Caco-2 (cell line): ENCODE measurements around the gene WNT16. TPM values are rescaled to one million over a fixed set of nuclear protein-coding genes. Genes with fewer than 3 reads are reported as not detected.

Source experiments
- BruUV-seq: library from RNA; stranded (reverse); fragments of 400-500 nt; replicated peaks from 2 replicates; lab custom pipeline; 2021; lab: Mats Ljungman, UMichigan
- CTCF ChIA-PET: fragments of 300-600 bp; sonication (Branson Sonifier 250); formaldehyde crosslinking; loops from one replicate; lab custom pipeline; 2022; ENCODE audit warnings: antibody characterized with exemption; lab: Charles Lee
- POLR2A ChIA-PET: fragments of 300-600 bp; sonication (Branson Sonifier 250); formaldehyde crosslinking; loops from one replicate; lab custom pipeline; 2022; ENCODE audit warnings: antibody characterized with exemption; lab: Charles Lee
- DNase-seq, 2 experiments: peaks; one replicate each; pipeline versions ENCODE4 v3.0.0 to v3.0.0-alpha.2; 2020 to 2022
- H3K27me3 ChIP-seq: replicated peaks from 2 replicates; pipeline ENCODE4 v1.6.0; 2011; ENCODE audit warnings: low read length; ENCODE audit not compliant: control insufficient read depth, insufficient read depth
- H3K36me3 ChIP-seq: 2 replicates; pipeline ENCODE4 v1.5.1; 2011; ENCODE audit warnings: low read length; ENCODE audit not compliant: control insufficient read depth, insufficient read depth
- H3K4me1 ChIP-seq: fragments of 250-450 bp; sonication (Bioruptor Pico); 2 replicates; pipeline ENCODE4 v1.5.1; 2020; ENCODE audit warnings: mild to moderate bottlenecking
- H3K4me3 ChIP-seq: 2 replicates; pipeline ENCODE4 v1.5.1; 2011; ENCODE audit warnings: low read depth, mild to moderate bottlenecking, control low read depth, low read length
- H3K9me3 ChIP-seq: fragments of 250-450 bp; sonication (Bioruptor Pico); 2 replicates; pipeline ENCODE4 v1.5.1; 2020; ENCODE audit warnings: mild to moderate bottlenecking, moderate library complexity
- H3K27ac Mint-ChIP-seq: one replicate; pipeline ENCODE4 v1.8.0; 2022; ENCODE audit warnings: mixed read lengths; ENCODE audit not compliant: unreplicated experiment
- H3K27me3 Mint-ChIP-seq: one replicate; pipeline ENCODE4 v1.8.0; 2022; ENCODE audit warnings: mixed read lengths; ENCODE audit not compliant: insufficient read depth, unreplicated experiment
- H3K36me3 Mint-ChIP-seq: one replicate; pipeline ENCODE4 v1.8.0; 2022; ENCODE audit warnings: mild to moderate bottlenecking, mixed read lengths; ENCODE audit not compliant: insufficient read depth, unreplicated experiment
- H3K4me1 Mint-ChIP-seq: one replicate; pipeline ENCODE4 v1.8.0; 2022; ENCODE audit warnings: low read depth, mixed read lengths; ENCODE audit not compliant: unreplicated experiment
- H3K4me3 Mint-ChIP-seq: one replicate; pipeline ENCODE4 v1.8.0; 2022; ENCODE audit warnings: mild to moderate bottlenecking, moderate library complexity, mixed read lengths; ENCODE audit not compliant: unreplicated experiment
- H3K9me3 Mint-ChIP-seq: one replicate; pipeline ENCODE4 v1.8.0; 2022; ENCODE audit warnings: mixed read lengths; ENCODE audit not compliant: unreplicated experiment
- intact Hi-C: fragments of 100-400 bp; cut with micrococcal nuclease; formaldehyde crosslinking; loops from one replicate; pipeline ENCODE4 v1.10.0; 2022; ENCODE audit not compliant: unreplicated experiment
- total RNA-seq: library from RNA; stranded (reverse); gene quantifications from 2 replicates; pipeline ENCODE4 v1.2.3, GENCODE V29; 2022
- TF ChIP-seq, protein P1 (sequence below), 2 experiments: fragments of 200-600 bp in 1 of 2; IDR thresholded peaks; 1 replicate in 1 of 2; 2 replicates in 1 of 2; pipeline versions ENCODE4 v1.5.1 to v1.8.0; 2011 to 2022; ENCODE audit warnings: antibody characterized with exemption in 1 of 2, control low read depth in 1 of 2, inconsistent platforms in 1 of 2, low read depth in 1 of 2, low read length in 1 of 2, mild to moderate bottlenecking in 1 of 2, moderate library complexity in 1 of 2; ENCODE audit not compliant: insufficient read depth in 1 of 2, severe bottlenecking in 1 of 2, unreplicated experiment in 1 of 2

WNT16 gene
- total RNA-seq, 1 experiment from 2014 or later: not detected

DNA sequence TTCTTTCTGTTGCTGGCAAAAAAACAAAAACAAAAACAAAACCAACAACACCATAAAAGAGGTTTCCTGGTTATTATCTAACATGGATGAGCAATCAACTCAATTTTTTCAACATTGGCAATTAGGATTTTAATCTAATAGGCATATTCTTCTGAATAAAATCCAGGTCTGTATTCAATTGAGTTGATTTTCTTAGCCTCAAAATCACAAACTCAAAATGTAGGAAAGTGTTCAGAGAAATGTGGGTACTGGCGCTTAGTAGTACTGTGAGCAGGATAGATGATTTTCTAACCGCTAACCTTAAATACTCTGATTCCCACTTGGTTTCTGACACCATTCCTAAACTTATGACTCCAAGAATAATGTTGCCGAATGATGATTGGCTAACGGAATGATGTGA, 5.6 kb downstream of the WNT16 start:
- Histone ChIP-seq H3K9me3 (no peaks in the 10 kb centered on the region), H3K27me3 (peaks cover 3% of the 10 kb centered on the region; the same call in 1 of the 2 replicates), H3K36me3 (no peaks in the 10 kb centered on the region), H3K4me1 (0 out of 2 replicates have a peak, but pooled peaks cover 5% of the 10 kb centered on the region), H3K4me3 (no peak overlapping the region)
- Mint-ChIP-seq H3K4me1 (peaks cover 5% of the 10 kb centered on the region), H3K27ac (no peak overlapping the region), H3K9me3 (no peaks in the 10 kb centered on the region), H3K27me3 (peaks cover 13% of the 10 kb centered on the region), H3K4me3 (no peak overlapping the region), H3K36me3 (no peaks in the 10 kb centered on the region)
- TF ChIP-seq, protein P1, sequence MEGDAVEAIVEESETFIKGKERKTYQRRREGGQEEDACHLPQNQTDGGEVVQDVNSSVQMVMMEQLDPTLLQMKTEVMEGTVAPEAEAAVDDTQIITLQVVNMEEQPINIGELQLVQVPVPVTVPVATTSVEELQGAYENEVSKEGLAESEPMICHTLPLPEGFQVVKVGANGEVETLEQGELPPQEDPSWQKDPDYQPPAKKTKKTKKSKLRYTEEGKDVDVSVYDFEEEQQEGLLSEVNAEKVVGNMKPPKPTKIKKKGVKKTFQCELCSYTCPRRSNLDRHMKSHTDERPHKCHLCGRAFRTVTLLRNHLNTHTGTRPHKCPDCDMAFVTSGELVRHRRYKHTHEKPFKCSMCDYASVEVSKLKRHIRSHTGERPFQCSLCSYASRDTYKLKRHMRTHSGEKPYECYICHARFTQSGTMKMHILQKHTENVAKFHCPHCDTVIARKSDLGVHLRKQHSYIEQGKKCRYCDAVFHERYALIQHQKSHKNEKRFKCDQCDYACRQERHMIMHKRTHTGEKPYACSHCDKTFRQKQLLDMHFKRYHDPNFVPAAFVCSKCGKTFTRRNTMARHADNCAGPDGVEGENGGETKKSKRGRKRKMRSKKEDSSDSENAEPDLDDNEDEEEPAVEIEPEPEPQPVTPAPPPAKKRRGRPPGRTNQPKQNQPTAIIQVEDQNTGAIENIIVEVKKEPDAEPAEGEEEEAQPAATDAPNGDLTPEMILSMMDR (IDR thresholded peaks at IDR 0.05; ENCODE audit: insufficient read depth in 1 of 2, low read depth in 1 of 2, low read length in 1 of 2, severe bottlenecking in 1 of 2, unreplicated experiment in 1 of 2): no peak
- CTCF ChIA-PET: no interaction called here
- intact Hi-C loops: no loop called here
- BruUV-seq: no TSS peak
- POLR2A ChIA-PET: no interaction called here
- DNase-seq: no peak

DNA sequence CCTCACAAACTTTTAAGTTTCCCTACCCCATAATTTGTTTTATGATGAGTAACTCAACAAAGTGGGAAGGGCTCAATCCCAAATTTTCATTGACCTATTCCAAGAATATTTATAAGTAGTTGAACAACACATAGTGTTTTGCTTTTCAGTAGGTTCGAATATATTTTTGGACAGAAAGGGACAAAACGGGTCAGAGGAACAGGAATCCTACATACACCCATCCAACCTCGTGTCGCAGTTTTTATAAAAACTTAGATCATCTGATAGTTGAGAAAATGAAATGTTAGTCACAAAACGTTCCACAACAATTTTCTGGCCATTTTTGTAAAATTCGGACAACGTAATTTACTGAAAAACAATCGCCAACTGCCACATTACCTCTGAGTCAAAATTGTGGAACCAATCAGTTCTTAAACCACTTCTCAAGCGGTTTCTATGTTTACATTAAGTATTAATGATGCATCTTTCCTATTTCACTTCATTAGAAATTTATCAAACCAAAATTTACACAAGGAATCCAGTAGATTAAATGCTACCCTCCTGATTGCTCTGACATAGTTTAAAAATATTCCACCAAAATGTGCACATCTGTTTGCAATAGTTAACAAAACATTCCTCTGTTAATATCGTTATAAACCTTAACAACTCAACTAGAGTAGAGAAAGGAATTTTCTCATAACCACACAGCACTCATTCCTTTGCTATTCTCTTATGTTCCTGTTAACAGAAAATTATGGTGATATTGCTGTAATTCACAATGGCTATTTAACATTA, 6.3 kb downstream of the WNT16 start:
- H3K9me3 Mint-ChIP-seq: no peaks in the 10 kb centered on the region
- H3K9me3 ChIP-seq: no peaks in the 10 kb centered on the region
- H3K36me3 ChIP-seq: no peaks in the 10 kb centered on the region
- H3K36me3 Mint-ChIP-seq: no peaks in the 10 kb centered on the region
- TF ChIP-seq, protein P1 (IDR thresholded peaks at IDR 0.05; ENCODE audit: insufficient read depth in 1 of 2, low read depth in 1 of 2, low read length in 1 of 2, severe bottlenecking in 1 of 2, unreplicated experiment in 1 of 2): no peak
- H3K4me1 Mint-ChIP-seq: peaks cover 5% of the 10 kb centered on the region
- no peak overlapping the region for H3K4me3 Mint-ChIP-seq
- ChIA-PET POLR2A (no interaction called here), CTCF (no interaction called here)
- BruUV-seq: no TSS peak
- H3K27me3 Mint-ChIP-seq: peaks cover 12% of the 10 kb centered on the region
- intact Hi-C loops: no loop called here
- DNase-seq: no peak
- no peaks in the 10 kb centered on the region; the same call in 1 of the 2 replicates for H3K27me3 ChIP-seq
- H3K27ac Mint-ChIP-seq: no peak overlapping the region
- no peak overlapping the region for H3K4me3 ChIP-seq
- 0 out of 2 replicates have a peak, but pooled peaks cover 2% of the 10 kb centered on the region for H3K4me1 ChIP-seq

DNA sequence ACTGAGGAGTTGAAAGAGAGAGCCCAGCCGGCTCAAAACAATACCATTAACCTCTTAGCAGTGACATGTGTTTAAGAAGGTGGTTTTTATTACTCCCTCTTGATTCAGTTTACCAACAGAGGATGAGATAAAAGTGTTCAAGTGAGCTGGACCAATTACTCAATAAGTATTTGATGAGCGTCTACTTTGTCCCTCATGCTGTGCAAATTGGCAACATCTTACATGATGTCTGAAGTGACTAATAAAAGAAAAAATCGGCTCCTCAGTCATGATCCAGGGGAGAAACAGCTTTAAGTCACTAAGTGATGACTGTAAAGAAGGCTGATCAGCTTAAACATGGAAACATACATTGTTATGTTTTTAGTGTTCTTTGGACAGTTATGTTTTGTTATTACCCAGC, 7.8 kb downstream of the WNT16 start:
- intact Hi-C loops: no loop called here
- POLR2A ChIA-PET: no interaction called here
- no TSS peak for BruUV-seq
- no peak overlapping the region for H3K27ac Mint-ChIP-seq
- CTCF ChIA-PET: interaction anchor here (1.5 kb wide), 1 partner anchor 658 kb away, joined by 3 read pairs; no protein-coding TSS in a partner anchor
- Histone ChIP-seq H3K9me3 (no peaks in the 10 kb centered on the region), H3K4me1 (no peaks in the 10 kb centered on the region), H3K4me3 (no peak overlapping the region), H3K27me3 (no peaks in the 10 kb centered on the region; the same call in 1 of the 2 replicates), H3K36me3 (no peaks in the 10 kb centered on the region)
- TF ChIP-seq, protein P1 (IDR thresholded peaks at IDR 0.05; ENCODE audit: insufficient read depth in 1 of 2, low read depth in 1 of 2, low read length in 1 of 2, severe bottlenecking in 1 of 2, unreplicated experiment in 1 of 2): no peak
- DNase-seq: no peak
- no peaks in the 10 kb centered on the region for H3K4me1 Mint-ChIP-seq
- H3K4me3 Mint-ChIP-seq: no peak overlapping the region
- H3K36me3 Mint-ChIP-seq: no peaks in the 10 kb centered on the region
- peaks cover 5% of the 10 kb centered on the region for H3K27me3 Mint-ChIP-seq
- H3K9me3 Mint-ChIP-seq: no peaks in the 10 kb centered on the region
